HG02588 (cell line): ENCODE data around the gene PDE10A.

Source experiments
- ATAC-seq: cut with Tn5 transposase; IDR thresholded peaks from one replicate; pipeline ENCODE4 v1.9.1; 2021; ENCODE audit warnings: mild to moderate bottlenecking, moderate library complexity; ENCODE audit not compliant: unreplicated experiment

Gene PDE10A

DNA sequence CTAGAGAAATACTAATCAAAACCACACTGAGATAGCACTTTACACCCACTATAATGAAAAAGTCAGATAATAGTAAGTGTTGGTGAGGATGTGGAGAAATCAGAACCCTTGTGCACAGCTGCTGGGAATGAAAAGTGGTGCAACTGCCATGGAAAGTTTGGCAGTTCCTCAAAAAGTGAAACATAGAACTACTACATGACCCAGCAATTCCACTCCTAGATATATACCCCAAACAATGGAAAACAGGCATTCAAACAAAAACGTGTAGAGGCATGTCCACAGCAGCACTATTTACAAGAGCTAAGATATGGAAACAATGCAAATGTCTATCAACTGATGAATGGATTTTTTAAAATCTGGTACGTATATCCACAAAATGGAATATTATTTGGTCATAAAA lies 236.1 kb downstream of the PDE10A start:
- no peak for ATAC-seq

DNA sequence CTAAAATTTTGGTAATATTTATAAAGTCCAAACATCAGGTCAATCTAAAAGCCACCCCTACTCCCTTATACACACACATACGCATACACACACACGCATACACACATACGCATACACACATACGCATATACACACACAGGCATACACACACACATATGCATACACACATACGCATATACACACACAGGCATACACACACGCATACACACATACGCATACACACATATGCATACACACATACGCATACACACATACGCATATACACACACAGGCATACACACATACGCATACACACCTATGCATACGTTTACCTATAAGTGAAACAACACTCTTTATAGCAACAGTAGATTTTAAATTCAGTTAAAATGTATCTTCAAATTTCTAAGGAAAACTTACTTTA lies 240.8 kb downstream of the PDE10A start:
- ATAC-seq = no peak

DNA sequence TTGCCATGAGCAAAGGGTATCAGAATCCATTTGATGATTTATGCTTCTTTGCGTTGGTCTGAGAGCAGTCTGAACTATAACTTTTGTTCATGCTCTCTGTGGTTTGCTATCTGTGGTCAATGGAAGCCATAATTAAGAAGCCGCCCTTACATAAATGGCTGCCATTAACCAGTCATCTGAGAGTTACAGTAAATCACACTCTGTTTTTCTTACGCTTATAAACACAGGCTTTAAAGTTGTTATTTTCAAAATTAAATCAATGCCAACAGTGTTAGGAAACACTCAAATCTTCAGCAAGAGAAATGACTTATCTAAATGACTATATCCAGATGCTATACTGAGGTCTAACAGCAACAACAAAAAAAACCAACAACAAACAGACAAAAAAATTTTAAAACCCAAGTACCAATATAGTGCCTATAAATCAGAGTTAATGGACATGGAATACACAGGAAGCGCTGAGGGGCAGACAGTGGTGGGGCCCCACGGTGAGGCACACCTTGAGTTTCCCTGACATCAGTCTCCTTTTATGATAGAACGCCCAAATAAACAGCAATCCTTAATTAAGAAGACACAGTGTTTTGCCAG lies 245.7 kb downstream of the PDE10A start:
- no peak for ATAC-seq

DNA sequence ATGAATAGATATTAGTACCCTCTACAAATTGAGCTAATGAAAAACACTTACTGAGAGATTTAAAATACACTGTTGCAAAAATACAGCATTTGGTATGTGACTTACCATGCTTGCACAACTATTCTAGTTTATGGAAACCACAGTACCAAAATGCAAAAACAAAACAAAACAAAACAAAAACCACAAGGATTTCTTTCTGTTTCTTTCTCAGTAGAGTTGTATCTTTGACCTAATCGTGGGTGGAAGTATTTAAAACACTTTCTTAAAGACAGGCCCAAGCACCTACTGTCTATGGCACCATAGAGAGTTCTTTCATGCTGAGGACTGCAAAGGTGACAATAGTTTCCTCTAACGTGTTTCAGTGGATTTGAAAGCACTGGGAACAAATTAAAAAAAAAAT lies 258.3 kb downstream of the PDE10A start:
- ATAC-seq = no peak

DNA sequence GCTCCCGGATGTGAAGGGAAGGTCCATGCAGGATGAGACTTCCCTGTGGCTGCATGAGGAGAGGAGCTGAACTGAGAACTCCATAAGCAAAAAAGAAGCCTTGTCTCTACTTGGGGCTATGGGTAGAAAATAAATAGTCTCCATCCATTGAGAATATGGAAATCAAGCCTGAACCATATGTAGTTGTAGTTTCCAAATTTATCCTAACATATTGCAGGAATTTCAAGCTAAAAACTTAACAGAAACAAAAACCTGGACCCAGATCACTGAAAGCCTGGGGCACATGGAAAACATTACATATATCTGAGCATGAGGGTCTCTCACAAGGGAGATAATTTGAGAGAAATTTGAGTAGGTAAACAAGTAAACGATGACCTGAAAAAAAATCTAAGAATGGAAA lies 258.7 kb downstream of the PDE10A start:
- ATAC-seq = no peak

DNA sequence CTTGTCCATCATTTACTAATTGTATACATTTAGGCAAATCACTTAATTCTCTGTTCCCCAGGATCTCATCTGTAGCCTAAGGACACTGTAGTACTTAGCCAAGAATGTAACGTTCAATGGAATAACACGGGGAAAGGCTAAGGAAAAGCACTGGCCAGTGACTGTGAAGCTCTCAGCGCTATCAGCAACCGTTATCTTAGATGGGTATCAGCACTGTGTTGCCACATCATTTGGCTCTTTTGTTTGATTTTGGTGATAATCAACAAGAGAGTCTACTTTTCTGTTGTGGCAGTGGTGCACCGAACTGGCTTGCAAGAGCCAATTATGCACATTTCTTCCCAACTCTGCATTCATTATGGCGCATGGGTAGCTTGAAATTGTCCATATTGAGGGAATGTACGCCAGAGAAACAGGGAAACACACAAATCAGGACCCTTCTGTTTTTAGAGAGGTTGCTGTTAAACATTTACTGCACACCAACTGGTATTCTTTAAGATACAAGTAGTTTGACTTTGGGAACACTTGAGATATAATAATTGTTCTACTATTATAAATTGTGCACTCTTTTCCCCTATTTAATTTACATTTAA lies 259.9 kb downstream of the PDE10A start:
- no peak for ATAC-seq

DNA sequence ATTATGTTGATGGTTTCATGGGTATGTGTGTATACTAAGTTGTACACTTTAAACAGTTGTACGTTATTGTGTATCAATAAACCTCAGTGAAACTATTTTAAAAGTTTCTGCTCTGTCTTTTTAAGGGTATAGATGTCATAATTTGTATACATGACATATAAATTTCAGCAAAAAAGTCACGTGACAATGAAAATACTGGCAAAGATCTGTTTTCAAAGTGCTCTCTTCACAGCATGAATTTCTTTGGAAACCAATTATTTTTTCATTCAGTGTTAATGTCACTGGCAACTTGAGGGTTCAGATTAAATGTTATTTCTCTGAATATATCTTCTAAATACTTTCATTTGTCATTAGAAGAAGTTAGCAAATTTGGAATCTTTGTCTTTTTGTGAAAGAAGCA lies 261.9 kb downstream of the PDE10A start:
- no peak for ATAC-seq

DNA sequence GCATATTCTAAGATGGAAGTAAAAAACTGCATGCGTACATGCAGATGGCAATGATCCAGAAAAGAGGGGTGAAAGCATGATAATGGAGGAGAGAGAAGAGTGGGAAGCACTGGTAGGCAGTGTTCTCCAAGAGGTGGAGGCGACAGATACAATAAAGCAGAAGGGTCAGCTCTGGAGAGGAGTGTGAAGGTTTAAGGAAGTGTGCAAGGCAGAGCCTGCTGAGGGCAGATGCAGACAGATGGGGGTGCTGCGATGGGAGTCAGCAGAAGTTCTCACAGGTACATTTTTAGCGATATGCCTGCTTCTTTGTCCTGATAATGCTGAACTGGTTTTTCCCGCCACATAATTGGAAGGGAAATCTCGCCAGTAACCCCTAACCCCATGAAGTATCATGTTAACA lies 272.6 kb downstream of the PDE10A start:
- ATAC-seq = no peak

DNA sequence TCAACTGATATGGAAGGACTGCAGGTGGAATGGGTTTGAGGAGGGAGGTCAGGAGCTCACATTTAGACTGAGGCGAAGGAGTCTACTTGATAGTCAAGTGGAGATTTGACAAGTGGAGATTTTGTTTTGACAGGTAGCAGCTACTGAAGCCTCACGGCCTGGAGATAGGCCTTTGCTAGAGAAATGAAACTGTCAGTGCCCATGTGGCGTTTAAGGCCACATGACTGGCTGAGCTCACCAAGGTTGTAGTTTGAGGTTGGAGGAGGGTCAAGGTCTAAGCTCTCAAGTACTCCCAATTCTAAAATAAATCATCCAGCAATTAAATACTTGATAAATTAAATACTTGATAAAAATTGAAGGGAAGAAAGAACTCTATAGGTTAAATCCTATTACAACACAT lies 273.5 kb downstream of the PDE10A start:
- no peak for ATAC-seq

DNA sequence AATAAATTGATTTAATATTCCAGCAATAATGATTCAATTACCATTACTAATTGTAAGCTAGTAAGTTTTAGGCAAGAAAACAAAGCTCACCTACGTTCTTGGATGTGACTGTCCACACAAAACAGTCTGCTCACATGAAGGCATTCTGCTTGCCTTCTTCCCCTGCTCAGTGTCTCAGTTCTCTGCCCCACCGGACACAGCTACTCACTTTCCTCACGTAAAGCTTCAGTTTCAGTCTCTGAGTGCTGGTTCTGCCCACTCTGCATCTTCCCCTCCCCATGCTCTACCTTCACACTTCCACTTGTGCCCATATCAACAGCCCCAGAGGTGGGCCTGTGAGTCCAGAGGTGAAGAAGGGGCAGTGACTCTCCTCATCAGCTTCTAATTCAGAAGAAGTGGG lies 279.7 kb downstream of the PDE10A start:
- no peak for ATAC-seq

DNA sequence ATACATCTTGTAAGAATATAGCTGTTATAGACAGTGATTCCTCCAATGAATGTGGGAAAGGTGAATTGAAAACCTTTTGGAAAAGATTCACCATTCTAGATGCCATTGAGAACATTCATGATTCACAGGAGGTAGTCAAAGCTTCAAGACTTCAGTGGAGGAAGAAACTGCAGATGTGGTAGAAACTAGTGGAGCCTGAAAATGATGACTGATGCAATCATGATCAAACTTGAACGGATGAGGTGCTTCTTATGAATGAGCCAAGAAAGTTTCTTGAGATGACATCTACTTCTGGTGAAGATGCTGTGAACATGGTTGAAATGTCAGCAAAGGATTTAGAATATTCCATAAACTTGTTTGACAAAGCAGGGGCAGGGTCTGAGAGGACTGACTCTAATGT lies 286.9 kb downstream of the PDE10A start:
- ATAC-seq = no peak

DNA sequence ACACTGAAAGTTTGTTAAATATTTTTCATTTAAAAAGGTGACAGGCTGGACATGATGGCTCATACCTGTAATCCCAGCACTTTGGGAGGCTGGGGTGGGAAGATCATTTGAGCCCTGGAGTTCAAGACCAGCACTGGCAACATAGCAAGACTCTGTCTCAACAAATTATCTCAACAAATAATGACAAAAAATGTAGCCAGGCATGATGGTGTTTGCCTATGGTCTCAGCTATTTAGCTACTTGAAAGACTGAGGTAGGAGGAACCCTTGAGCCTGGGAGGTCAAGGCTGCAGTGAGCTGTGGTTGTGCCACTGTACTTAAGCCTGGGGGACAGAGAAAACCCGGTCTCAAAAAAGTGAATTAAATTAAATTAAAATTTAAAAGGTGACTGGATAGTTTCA lies 297.7 kb downstream of the PDE10A start:
- no peak for ATAC-seq

DNA sequence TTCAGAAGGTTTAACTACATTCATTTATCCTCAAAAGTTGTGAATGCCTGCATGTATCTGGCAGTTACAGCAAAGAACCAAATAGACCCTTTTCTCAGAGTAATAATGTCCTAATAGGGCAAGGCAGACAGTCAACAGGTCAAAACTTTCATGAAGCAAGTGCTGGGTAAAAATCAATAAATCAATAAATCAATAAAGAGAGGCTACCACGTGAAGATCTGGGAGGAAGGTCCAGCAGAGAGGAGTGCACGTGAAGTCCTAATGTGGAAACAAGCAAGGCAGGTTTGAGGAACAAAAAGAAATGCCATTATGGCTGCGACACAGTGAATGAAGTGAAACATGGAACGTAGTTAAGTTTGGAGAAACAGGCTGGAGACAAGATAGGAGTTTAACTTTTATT lies 317.3 kb downstream of the PDE10A start:
- no peak for ATAC-seq

DNA sequence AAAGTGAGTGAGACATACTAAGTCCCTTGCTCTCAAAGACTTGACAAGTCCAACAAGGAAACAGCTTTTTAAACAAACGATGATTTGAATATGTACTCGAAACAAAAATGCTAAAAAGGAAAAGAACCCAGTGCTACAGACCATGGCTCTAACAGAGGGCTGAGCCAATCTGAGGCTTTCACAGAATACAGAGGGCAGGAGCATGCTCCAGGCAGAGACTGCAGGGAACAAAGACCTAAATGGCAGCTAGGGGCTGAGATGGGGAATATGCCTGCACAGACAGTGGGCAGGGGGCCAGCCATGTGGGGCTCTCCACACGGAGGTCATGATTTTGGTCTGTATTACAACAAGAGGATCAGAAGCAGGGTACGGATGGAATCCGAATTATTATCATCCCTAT lies 322.5 kb downstream of the PDE10A start:
- no peak for ATAC-seq

DNA sequence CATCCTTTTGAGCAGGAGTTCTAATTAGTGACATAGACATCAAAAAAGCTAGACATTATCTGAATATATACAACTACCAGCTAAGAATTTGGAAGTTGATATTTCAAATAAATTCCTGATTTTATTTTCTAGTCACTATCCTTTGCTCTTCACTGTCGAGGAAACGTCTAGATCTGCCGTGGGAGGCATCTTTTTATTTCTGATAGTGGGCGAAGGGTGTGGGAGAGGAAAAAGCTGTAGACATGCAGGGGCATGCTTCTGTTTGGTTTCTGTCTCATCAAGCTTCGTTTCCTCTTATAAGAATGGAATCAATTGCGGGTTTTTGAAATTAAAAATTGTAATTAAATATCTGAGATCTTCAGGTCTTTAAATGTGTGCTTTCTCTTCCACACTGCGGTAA lies 337.4 kb downstream of the PDE10A start:
- no peak for ATAC-seq

DNA sequence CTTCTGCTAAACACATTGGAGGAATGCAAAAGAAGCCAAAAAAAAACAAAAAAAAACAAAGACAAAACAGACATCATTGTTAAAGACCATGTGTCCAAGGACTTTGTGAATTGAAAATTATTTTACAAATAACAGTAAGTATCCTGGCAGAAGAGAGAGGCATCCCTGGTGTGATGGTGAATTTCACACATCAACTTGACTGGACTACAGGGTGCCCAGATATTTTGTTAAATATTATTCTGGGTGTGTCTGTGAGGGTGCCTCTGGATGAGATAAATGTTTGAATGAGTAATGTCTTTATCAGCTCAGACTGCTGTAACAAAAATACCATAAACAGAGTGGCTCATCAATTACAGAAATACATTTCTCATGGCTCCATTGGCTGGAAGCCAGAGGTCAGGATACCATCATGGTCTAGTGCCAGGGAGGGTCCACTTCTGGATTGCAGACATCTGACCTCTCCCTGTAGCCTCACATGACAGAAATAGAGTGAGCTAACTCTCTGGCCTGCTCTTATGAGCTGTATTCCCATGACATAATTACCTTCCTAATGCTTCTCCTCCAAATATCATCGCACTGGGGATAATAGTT lies 341.4 kb downstream of the PDE10A start:
- no peak for ATAC-seq

DNA sequence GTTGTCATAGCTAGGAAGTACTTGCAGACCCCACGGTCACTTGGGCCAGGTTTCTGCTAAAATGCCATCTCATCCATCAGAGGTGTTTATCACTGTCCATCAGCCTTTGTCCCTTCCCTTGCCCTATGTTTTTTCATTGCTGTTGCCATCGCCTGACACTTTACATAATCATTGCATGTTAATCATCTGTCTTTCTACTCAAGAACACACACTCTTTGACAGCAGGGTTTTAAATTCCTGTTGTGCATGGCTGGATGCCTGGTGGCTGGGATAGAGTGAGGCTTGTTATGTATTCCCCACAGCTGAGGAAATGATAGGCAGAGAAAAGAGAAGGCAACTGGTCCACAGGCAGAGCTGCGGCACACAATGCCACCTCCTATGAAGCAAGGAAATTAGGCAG lies 341.9 kb downstream of the PDE10A start:
- ATAC-seq = no peak

DNA sequence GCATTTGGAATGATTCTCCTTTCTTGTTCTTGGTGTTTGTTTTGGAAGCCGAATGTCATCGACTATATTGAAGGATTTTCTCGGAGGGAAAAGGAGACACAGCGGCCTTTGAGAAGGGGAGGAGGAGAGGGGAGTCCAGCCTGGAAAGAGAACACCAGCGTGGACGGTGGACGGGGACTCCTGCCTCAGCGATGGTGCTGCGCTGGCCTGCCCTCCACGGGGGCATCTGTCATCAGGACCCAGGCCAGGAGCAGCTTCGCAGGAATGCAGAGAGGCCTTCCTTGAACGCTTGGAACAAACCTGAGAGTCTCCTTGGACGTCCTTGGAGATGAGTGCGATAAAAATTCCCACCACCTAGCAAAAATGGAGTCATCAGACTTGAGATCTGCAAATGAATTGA lies 345.3 kb downstream of the PDE10A start:
- ATAC-seq = no peak

DNA sequence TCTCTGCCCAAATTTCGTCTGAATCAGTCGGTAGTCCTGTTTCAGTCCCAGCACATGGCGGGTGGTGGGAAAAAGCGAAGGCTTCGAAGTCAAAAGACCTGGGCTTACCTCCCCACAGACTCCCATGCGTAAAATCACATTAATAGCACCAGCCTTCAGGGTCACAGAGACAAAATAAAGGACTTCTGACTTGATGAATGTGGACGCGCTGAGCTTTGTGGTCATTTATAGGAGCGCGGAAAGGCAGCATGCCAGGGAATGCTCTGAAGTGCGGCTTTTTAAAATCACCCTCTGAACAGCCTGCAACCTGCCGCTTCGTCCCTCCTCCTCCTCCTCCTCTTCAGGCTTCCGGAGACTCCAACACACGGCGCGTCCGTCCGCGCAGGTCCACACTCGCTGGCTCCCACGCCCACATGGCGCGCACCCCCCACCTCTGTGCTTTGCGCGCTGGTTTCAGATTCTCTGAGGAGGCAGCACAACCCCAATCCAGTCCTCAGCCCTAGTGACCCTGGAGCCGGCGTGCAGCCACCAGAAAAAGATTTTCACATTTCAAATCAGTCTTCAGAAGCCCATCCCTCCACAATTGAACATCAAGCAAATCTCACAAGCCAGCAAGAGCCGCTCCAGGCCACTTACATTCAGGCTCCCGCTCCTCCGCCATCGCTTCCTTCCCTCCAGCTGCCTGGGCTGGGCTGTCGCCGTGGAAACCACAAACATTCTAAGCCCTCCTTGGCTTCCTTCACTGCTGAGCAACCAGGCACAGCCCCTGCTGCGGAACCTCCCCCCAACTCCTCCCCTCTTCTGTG lies 353.9 kb downstream of the PDE10A start, which contains the start of gene C6orf118:
TSS of gene C6orf118 (minus strand) at position 680 of the 806 bp plus-strand sequence. CDS start at position 661, 19 bp downstream.
- no peak for ATAC-seq

DNA sequence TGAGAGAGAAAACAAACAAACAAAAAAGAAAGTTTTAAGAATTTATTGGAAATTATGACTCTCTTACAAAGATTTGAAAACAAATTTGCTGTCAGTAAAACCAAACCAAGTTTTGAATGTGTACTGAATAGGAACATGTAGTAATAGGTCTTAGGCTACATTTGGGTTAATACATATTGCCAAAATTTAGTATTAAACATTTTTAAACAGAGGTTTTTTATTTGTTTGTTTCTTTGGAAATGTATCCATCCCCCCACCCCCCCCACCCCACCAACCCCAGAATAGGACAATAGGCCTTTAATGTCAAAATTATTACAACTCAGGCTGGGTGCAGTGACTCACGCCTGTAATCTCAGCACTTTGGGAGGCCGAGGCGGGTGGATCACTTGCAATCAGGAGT lies 356.1 kb downstream of the PDE10A start:
- no peak for ATAC-seq

DNA sequence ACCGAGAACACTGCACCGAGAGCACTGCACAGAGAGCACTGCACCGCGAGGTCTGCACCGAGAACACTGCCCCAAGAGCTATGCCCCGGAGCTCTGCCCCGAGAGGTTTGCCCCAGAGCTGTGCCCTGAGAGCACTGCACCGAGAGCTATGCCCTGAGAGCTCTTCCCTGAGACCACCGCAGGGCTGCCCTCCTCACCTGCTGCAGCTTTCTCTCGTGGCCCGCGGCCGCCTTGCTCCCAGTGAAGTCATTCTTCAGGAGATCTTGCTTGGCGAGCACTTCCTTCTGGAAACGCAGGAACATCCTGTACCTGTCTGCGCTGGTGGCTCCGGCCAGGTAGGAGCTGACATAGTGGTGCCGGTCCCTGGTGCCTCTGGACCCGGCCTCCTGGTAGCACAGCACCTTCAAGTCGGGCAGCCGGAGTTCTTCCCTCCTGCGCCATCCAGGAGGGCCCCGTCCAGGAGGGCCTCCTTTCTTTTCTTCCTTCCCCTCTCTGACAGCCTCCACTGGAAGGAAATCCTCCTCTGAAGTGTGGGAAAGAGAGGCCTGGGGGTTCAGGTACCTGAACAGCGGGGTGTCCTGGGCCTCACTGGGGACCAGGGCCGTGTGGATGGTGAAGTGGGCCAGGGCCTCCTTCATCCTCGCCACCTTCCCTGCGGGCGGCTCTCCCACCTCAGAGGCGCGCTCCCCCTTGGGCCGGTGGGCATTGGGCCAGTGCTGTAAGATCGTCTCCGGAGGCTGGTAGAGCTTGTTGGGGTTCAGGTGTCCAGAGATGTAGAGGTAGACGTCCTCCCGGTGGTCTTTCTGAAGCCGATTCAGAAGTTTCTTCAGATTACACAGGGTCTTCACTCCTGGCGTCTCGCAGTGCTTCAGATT lies 361.4 kb downstream of the PDE10A start:
- ATAC-seq = no peak
